Adrenal gland (tissue), 5 donors: ENCODE measurements around the gene STK32C.

ENCODE experiments used
- POLR2A ChIP-seq, 2 donors: fragments of 450-650 bp; IDR thresholded peaks; one replicate each; pipeline ENCODE4 v1.6.1; 2017; ENCODE audit warnings: antibody characterized with exemption in 2 of 2, mild to moderate bottlenecking in 2 of 2, moderate library complexity in 1 of 2
- TF ChIP-seq, protein P1 (sequence below), 6 experiments: fragments of 450-650 bp in 4 of 6; fragments of 200-600 bp in 2 of 6; sonication (generic) in 1 of 6; IDR thresholded peaks; 1 replicate in 5 of 6; 2 replicates in 1 of 6; pipeline versions ENCODE4 v1.5.1 to v1.8.0; 2016 to 2021; ENCODE audit warnings: antibody characterized with exemption in 6 of 6, mild to moderate bottlenecking in 2 of 6, moderate library complexity in 1 of 6
- donor health status: DM: no; HTN: no; CAD: no.

- TF ChIP-seq, protein P1, sequence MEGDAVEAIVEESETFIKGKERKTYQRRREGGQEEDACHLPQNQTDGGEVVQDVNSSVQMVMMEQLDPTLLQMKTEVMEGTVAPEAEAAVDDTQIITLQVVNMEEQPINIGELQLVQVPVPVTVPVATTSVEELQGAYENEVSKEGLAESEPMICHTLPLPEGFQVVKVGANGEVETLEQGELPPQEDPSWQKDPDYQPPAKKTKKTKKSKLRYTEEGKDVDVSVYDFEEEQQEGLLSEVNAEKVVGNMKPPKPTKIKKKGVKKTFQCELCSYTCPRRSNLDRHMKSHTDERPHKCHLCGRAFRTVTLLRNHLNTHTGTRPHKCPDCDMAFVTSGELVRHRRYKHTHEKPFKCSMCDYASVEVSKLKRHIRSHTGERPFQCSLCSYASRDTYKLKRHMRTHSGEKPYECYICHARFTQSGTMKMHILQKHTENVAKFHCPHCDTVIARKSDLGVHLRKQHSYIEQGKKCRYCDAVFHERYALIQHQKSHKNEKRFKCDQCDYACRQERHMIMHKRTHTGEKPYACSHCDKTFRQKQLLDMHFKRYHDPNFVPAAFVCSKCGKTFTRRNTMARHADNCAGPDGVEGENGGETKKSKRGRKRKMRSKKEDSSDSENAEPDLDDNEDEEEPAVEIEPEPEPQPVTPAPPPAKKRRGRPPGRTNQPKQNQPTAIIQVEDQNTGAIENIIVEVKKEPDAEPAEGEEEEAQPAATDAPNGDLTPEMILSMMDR (IDR thresholded peaks at IDR 0.05): no peak
- no peak for TF ChIP-seq POLR2A (IDR thresholded peaks at IDR 0.05)
These were observed 36.9 kb downstream of the STK32C start for GRCh38 chr10:132270721-132271457.
